HG02981 (cell line): ENCODE results near the gene PKP1.

Experiments used
- ATAC-seq: cut with Tn5 transposase; IDR thresholded peaks from one replicate; pipeline ENCODE4 v1.9.1; 2021; ENCODE audit warnings: mild to moderate bottlenecking, moderate library complexity; ENCODE audit not compliant: unreplicated experiment

Gene PKP1

DNA sequence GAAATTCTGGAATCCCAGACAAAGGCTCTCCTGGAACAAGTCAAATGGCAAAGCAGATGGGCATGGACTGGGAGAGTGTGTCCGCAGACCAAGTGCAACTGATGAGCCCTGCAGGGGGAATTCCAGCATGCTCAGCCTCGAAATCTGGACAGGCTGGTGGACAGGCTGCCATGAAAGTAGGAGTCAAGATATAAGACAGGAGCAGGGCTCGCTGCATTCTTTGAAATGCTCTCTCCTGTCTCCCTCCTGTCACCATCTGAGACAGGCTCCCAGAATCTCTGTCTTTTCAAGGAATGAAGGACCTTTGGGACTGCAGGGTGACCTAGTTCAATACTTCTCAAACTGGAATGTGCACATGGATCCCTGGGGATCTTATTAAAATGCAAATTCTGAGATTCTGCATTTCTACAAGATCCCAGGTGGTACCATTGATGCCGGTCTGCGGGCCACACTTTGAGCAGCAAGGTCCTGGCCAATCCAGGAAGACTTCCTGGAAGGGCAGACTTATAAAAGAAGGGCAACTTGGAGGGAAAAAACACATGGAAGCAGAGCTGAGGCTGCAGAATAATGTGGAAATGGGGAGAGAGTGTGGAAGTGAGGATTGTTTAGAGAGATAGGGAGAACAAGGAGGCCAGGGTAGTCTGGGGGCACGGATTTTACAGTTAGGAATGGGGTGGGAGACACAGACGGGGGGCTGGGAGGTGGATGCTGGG lies 64.3 kb downstream of the PKP1 start:
- no peak for ATAC-seq

- ATAC-seq: no peak
Observed at GRCh38 chr1:201348211-201348566, 64.9 kb downstream of the PKP1 start.

DNA sequence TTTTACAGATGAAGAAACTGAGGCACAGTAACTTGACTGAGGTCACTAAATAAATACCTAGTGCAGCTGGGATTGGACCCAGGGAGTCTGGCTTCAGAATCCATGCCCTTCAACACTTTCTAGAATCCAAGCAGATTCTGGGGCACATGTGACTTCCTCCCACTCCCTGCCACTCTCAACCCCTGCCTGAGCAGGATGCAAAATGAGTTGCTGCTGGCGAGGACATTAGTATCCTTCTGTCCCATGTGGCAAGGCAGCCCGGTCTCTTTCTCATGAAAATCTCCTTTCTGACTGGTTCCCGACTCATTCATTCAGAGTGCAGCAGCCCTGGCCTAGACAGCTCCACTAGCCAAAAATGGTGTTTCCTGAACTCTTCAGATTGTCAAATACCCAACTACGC lies 65.8 kb downstream of the PKP1 start:
- no peak for ATAC-seq

GRCh38 chr1:201350361-201350725 lies 67.0 kb downstream of the PKP1 start:
- no peak for ATAC-seq

- ATAC-seq: no peak
Observed at GRCh38 chr1:201350884-201351283, 67.6 kb downstream of the PKP1 start.

DNA sequence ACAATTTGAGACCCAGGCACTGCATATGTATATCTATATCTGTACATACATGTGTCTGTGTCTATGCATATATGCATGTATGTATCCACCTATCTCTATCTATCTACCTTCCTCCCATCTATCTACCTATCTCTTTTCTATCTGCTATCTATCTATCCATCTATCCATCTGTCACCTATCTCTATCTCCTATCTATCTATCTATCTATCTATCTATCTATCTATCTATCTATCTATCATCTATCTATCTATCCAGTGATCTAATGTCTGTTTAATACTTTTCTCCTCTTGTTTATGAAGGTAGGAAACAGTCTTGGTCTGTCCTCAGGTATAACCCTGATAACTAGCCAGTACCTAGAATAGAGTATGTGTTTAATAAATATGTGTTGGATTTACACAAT lies 68.3 kb downstream of the PKP1 start:
- no peak for ATAC-seq

- no peak for ATAC-seq
Observed at GRCh38 chr1:201353186-201353940, 70.1 kb downstream of the PKP1 start.

GRCh38 chr1:201354151-201354900 lies 71.0 kb downstream of the PKP1 start:
- no peak for ATAC-seq

DNA sequence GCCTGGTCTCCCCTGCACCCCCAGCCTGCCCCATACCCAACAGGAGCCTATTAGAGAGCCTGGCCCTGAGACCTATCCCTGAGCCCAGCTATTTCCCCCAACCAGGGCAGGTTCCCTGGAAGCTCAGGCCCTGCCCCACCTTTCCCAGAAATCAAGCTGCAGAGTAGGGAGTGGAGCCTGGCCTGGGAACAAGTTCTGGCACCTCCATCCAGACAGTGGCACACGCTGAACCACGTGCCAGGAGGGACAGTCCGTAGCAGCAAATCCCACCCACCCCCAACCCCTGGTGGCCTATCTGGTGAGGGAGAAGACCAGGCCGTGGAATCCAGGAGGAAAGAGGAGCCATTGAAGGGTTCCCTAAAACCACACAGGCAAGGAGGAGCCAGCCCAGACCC lies 71.6 kb downstream of the PKP1 start:
- ATAC-seq: no peak

DNA sequence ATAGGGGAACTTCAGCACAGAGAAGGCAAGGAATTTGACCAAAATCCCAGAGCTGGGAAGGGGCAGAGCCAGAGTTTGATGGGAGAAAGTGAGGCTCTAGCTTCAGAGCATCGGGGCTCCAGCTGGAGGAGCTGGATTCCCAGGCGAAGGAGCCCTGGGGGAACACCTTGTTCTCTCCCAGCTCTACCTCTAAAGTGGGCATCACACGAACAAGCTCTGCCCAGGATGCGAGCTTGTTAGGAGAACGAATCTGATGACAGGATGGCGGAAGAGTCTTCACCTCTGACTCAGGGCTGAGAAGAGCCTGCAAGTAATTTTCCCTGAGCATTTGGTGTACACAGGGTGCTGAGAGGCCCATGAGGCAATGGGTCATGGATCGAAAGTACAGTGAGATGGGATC lies 72.2 kb downstream of the PKP1 start:
- no peak for ATAC-seq

GRCh38 chr1:201356236-201356635 lies 72.9 kb downstream of the PKP1 start:
- ATAC-seq: no peak

- no peak for ATAC-seq
Observed at GRCh38 chr1:201356701-201357100, 73.4 kb downstream of the PKP1 start.

DNA sequence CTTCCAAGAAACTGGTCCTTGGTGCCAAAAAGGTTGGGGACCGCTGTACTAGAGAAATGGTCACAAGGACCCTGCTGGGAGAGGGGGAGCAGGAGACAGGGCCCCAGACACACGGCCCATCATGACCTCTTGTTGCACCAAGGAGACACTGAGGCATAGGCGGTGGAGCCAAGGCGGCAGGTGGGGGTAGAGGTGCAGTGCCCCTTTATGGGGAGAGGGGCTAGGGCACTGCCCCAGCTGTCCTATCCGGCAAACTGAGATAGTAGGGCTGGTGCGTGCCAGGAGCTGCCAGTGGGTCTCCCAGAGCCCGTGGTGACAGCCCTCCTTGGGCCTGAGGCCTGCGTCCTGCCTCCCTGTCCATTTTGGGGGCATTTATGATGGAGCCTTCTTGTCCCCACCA lies 73.9 kb downstream of the PKP1 start:
- ATAC-seq: no peak

GRCh38 chr1:201357636-201358348 lies 74.5 kb downstream of the PKP1 start:
- no peak for ATAC-seq

DNA sequence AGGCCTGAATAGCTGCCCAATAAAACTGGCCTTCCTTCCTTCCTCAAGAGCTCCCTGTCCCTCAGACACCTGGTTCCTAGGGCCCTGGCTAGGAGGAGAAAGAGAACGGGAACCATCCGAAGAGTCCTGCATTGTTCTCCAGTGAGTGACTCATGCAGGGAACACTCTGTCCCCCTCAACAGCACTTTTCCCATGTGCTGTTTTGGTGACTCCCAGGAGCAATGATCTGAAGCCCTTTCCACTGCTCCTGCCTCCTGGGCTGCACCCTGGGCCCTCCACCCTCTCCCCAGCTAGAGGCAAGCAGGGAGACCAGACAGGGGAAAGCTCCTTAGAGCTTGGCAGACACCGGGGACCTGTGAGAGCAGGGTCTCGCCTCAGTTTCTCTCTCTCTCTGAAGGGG lies 75.3 kb downstream of the PKP1 start:
- no peak for ATAC-seq

DNA sequence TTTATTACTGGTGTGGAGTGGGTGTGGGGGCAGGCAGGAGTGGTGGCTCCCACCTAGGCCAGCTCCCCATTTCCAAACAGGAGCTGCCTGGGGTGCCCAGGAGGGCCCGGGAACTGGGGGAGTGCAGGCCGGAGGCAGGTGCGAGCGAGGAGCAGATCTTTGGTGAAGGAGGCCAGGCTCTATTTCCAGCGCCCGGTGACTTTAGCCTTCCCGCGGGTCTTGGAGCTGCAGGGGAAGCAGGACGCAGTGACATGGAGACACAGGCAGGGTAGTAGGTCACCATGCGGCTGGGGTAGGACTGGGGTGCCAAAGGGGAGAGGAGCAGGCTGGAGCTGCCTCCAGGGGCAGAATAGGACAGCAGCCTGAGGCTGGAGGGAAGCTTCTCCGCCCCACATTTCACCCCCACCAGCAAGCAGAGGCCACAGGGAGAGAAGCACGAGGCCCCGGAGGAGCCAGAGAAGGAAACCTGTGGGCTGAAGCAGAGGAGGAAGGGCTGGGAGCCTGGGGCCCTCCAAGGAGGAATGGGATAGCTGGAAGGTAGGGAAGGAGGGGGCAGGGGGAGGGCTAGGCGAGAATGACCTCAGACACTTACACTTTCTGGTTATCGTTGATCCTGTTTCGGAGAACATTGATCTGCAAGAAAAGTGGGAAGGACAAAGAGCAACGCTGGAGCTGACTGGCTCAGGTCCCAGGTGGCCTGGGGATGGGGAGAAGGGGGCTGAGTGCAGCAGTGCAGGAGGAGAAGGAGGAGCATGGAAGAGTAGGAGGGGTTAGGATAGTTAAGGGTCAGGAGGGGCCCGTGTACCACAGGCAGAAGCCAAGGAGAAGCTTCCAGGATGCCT lies 75.9 kb downstream of the PKP1 start:
- no peak for ATAC-seq

DNA sequence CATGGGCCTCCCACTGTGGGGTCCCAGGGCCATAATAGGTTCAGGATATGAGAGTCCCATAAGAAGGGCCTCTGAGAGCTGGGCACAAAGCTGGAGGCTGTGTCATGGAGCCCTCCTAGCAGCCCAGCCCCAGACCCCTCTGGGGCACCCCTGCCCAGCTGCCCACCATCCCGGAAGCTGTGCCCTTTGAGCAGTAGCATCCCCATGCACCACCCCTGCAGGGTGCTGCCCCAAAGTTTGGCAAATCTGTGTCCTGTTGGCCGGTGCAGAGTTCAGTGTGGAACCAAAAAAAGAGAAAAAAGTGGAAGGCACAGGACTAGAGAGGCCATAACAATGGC lies 76.5 kb downstream of the PKP1 start:
- ATAC-seq: no peak

DNA sequence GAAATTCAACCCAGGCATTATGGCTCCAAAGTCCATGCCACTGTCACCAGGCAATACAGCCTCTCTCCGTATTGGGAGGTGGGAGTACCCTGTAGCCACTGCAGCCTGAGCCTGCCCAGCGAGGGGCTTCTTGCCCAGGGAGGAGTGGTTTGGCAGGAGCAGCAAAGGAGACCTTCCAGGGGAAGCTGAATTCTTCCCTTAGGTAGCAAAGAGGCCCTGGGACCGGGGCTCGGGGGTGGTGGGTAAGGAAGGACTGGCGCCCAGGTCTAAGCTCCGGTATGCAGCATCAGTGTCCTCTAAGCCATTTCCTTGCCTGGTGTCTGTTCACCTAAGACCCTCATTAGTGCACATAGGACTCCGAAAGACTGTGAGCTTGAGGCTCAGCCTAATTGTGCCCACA lies 77.2 kb downstream of the PKP1 start:
- no peak for ATAC-seq

- no peak for ATAC-seq
Observed at GRCh38 chr1:201360901-201361651, 77.8 kb downstream of the PKP1 start.
